H1 (cell line): ENCODE data around the gene ISG15.

Experiments
- EP300 ChIP-seq, 2 experiments: IDR thresholded peaks; 1 replicate in 1 of 2; 2 replicates in 1 of 2; pipeline ENCODE4 v1.6.1; 2011 to 2012; ENCODE audit warnings: low read depth in 2 of 2, low read length in 2 of 2, mild to moderate bottlenecking in 2 of 2, borderline replicate concordance in 1 of 2, inconsistent platforms in 1 of 2, moderate library complexity in 1 of 2
- EZH2 ChIP-seq: fragments of 200-600 bp; sonication (generic); IDR thresholded peaks from 2 replicates; pipeline ENCODE4 v1.7.1; 2012; ENCODE audit warnings: low read depth, mild to moderate bottlenecking, moderate library complexity, low read length, inconsistent platforms; ENCODE audit not compliant: severe bottlenecking
- JUND ChIP-seq: IDR thresholded peaks from 2 replicates; pipeline ENCODE4 v1.6.1; 2011; ENCODE audit warnings: mild to moderate bottlenecking, improper control_type of control experiment, low read length
- KDM4A ChIP-seq: IDR thresholded peaks from one replicate; pipeline ENCODE4 v1.7.1; 2012; ENCODE audit warnings: low read depth, mild to moderate bottlenecking, moderate library complexity, low read length, inconsistent platforms; ENCODE audit not compliant: severe bottlenecking
- POLR2AphosphoS5 ChIP-seq: IDR thresholded peaks from 2 replicates; pipeline ENCODE4 v1.6.1; 2011; ENCODE audit warnings: low read depth, low read length
- POU5F1 ChIP-seq: IDR thresholded peaks from 2 replicates; pipeline ENCODE4 v1.6.1; 2011; ENCODE audit warnings: low read depth, mild to moderate bottlenecking, low read length, moderate library complexity
- TAF1 ChIP-seq: IDR thresholded peaks from 2 replicates; pipeline ENCODE4 v1.6.1; 2011; ENCODE audit warnings: mild to moderate bottlenecking, low read depth, low read length
- TF ChIP-seq, protein P1 (sequence below), 3 experiments: IDR thresholded peaks; 1 replicate in 2 of 3; 2 replicates in 1 of 3; pipeline versions ENCODE4 v1.5.1 to v1.6.1; 2011; ENCODE audit warnings: low read length in 3 of 3, mild to moderate bottlenecking in 3 of 3, inconsistent platforms in 2 of 3, low read depth in 1 of 3, moderate library complexity in 1 of 3; ENCODE audit not compliant: insufficient read depth in 1 of 3; ENCODE audit errors: control extremely low read depth in 1 of 3
- TF ChIP-seq, protein P2 (sequence below): IDR thresholded peaks from 2 replicates; pipeline ENCODE4 v1.6.1; 2012; ENCODE audit warnings: inconsistent platforms

GRCh38 chr1:979744-980072, 33.6 kb upstream of the ISG15 start:
- TF ChIP-seq, protein P1, sequence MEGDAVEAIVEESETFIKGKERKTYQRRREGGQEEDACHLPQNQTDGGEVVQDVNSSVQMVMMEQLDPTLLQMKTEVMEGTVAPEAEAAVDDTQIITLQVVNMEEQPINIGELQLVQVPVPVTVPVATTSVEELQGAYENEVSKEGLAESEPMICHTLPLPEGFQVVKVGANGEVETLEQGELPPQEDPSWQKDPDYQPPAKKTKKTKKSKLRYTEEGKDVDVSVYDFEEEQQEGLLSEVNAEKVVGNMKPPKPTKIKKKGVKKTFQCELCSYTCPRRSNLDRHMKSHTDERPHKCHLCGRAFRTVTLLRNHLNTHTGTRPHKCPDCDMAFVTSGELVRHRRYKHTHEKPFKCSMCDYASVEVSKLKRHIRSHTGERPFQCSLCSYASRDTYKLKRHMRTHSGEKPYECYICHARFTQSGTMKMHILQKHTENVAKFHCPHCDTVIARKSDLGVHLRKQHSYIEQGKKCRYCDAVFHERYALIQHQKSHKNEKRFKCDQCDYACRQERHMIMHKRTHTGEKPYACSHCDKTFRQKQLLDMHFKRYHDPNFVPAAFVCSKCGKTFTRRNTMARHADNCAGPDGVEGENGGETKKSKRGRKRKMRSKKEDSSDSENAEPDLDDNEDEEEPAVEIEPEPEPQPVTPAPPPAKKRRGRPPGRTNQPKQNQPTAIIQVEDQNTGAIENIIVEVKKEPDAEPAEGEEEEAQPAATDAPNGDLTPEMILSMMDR (IDR thresholded peaks at IDR 0.05; ENCODE audit: control extremely low read depth in 1 of 3, insufficient read depth in 1 of 3, low read depth in 1 of 3, low read length in 3 of 3), result no peak
- no peak for TF ChIP-seq EP300 (IDR thresholded peaks at IDR 0.05; ENCODE audit: borderline replicate concordance in 1 of 2, low read depth in 2 of 2, low read length in 2 of 2)
- no peak for TF ChIP-seq EZH2
- TF ChIP-seq JUND, result no peak
- no peak for TF ChIP-seq POU5F1
- TF ChIP-seq POLR2AphosphoS5, result no peak
- no peak for TF ChIP-seq TAF1
- TF ChIP-seq, protein P2, sequence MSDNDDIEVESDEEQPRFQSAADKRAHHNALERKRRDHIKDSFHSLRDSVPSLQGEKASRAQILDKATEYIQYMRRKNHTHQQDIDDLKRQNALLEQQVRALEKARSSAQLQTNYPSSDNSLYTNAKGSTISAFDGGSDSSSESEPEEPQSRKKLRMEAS, result no peak
- no peak for TF ChIP-seq KDM4A
